Colonic mucosa (tissue), 4 donors: ENCODE results near the gene TBC1D2. TPM values are rescaled to one million over a fixed set of nuclear protein-coding genes. Genes with fewer than 3 reads are reported as not detected.

Experiments
- DNase-seq: peaks from one replicate; pipeline ENCODE4 v3.0.0-alpha.2; 2020
- H3K27ac ChIP-seq: fragments of 200-600 bp; one replicate; pipeline ENCODE4 v1.8.0; 2021
- H3K27me3 ChIP-seq: fragments of 200-600 bp; one replicate; pipeline ENCODE4 v1.8.0; 2021
- H3K36me3 ChIP-seq: fragments of 200-600 bp; one replicate; pipeline ENCODE4 v1.8.0; 2021
- H3K4me1 ChIP-seq: fragments of 200-600 bp; one replicate; pipeline ENCODE4 v1.8.0; 2021; ENCODE audit warnings: mild to moderate bottlenecking
- H3K4me3 ChIP-seq: fragments of 200-600 bp; one replicate; pipeline ENCODE4 v1.8.0; 2021
- H3K9ac ChIP-seq, 2 donors: one replicate each; pipeline ENCODE4 v1.7.0; 2013; ENCODE audit warnings: control low read depth in 2 of 2, low read depth in 2 of 2, low read length in 2 of 2
- H3K9me3 ChIP-seq: fragments of 200-600 bp; one replicate; pipeline ENCODE4 v1.8.0; 2021
- CTCF ChIP-seq: fragments of 200-600 bp; IDR thresholded peaks from one replicate; pipeline ENCODE4 v1.8.0; 2022; ENCODE audit warnings: antibody characterized with exemption, mild to moderate bottlenecking
- intact Hi-C: fragments of 100-400 bp; cut with DNase I; formaldehyde crosslinking; loops from one replicate; pipeline ENCODE4 v1.14.1; 2022
- total RNA-seq, 2 donors: library from RNA; stranded (reverse); fragmentation: NEBNext Ultra II Directional in 1 of 2; extraction: Animal tissue kit (Norgen Biotek cat#: 25700) in 1 of 2; gene quantifications; one replicate each; pipeline ENCODE4 v1.2.1, GENCODE V29; 2021
- donor health status: healthy.
- donor health status: DM: no; HTN: no; CAD: no.
- donor health status: DM: no; HTN: no; CAD: no.

The TBC1D2 gene
- total RNA-seq, 2 donors from 2014 or later, result 20.1 to 26.9 TPM

GRCh38 chr9:98227883-98228282, 27.6 kb downstream of the TBC1D2 start:
- no peak for DNase-seq
- no peaks in the 10 kb centered on the region for H3K9me3 ChIP-seq
- peaks cover 4% of the 10 kb centered on the region for H3K4me1 ChIP-seq
- intact Hi-C loops, result no loop called here
- H3K9ac ChIP-seq, result no peak overlapping the region
- no peak for TF ChIP-seq CTCF
- no peak overlapping the region for H3K27ac ChIP-seq
- peaks cover 1% of the 10 kb centered on the region for H3K36me3 ChIP-seq
- no peak overlapping the region for H3K4me3 ChIP-seq
- no peaks in the 10 kb centered on the region for H3K27me3 ChIP-seq

- Histone ChIP-seq H3K27me3 (no peaks in the 10 kb centered on the region), H3K4me1 (peaks cover 4% of the 10 kb centered on the region), H3K4me3 (no peak overlapping the region), H3K9ac (no peak overlapping the region), H3K36me3 (no peaks in the 10 kb centered on the region), H3K27ac (no peak overlapping the region), H3K9me3 (no peaks in the 10 kb centered on the region)
- no peak for TF ChIP-seq CTCF
- intact Hi-C loops, result no loop called here
- DNase-seq, result no peak
Observed at GRCh38 chr9:98226957-98227356, 28.5 kb downstream of the TBC1D2 start.

DNA sequence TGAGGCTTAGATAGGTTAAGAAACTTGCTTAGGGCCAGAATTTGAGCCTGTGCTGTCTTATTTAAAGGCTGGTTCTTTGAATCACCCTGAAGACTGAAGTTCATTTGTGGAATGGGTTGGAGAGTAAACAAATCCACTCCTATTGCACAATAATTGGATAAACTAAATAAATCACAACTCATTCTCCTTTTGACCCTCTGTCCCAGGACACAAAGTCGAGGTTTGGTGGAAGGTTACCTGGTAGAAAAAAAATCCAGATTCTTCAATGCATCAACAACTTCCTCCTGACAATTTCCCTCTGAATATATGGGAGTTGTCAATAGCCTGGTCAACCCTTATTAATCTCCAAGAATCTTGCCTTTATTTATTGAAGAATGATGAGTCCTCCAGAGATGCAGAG, 28.9 kb downstream of the TBC1D2 start:
- Histone ChIP-seq H3K4me1 (peaks cover 4% of the 10 kb centered on the region), H3K4me3 (no peak overlapping the region), H3K27me3 (no peaks in the 10 kb centered on the region), H3K9ac (no peak overlapping the region), H3K36me3 (no peaks in the 10 kb centered on the region), H3K9me3 (no peaks in the 10 kb centered on the region), H3K27ac (no peak overlapping the region)
- DNase-seq, result no peak
- intact Hi-C loops, result no loop called here
- TF ChIP-seq CTCF, result no peak

GRCh38 chr9:98225015-98225442, 30.4 kb downstream of the TBC1D2 start:
- DNase-seq, result peak; percentile 68
- Histone ChIP-seq H3K9me3 (no peaks in the 10 kb centered on the region), H3K27me3 (no peaks in the 10 kb centered on the region), H3K4me1 (no peaks in the 10 kb centered on the region), H3K4me3 (no peak overlapping the region), H3K36me3 (peaks cover 4% of the 10 kb centered on the region), H3K27ac (no peak overlapping the region), H3K9ac (no peak overlapping the region)
- intact Hi-C loops, result no loop called here
- TF ChIP-seq CTCF, result no peak

DNA sequence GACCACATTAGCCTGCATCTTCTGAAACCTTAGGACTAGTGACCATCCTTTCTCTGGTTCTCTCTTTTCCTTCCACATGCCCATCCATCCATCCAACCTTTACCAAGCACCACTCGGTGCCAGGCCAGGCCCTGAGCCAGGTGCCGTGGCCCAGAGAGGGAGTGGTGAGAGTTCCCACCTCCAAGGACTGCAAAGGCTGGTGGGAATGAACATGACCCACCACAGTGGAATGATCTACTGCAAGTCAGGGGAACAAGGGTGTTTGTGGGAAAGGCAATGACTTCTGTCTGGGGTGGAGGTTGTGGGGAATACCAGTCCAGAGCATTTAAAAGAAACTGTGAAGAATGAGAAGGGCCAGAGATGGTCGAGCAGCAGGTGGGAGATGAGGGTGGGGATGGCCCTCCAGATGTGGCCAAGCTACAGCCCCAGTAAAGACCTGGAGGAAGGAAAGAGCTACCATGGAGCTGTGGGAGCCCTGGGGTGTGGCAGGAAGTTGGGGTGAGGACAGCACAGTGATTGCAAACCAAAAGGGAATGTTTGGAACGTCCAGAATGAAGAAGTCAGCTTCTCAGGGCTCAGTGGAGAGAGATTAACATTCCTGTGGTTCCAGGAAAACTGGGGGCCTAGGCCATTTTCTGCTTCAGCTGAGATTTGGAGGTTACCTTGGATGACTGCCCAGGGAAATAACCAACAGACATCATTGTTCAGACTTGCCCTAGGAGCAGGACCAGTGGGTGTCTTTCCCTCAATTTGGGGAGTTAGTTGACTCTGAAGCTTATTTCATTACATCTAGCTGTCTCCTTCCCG, 32.4 kb downstream of the TBC1D2 start:
- intact Hi-C loops, result no loop called here
- Histone ChIP-seq H3K36me3 (peaks cover 4% of the 10 kb centered on the region), H3K4me1 (no peaks in the 10 kb centered on the region), H3K9me3 (no peaks in the 10 kb centered on the region), H3K9ac (no peak overlapping the region), H3K27ac (no peak overlapping the region), H3K27me3 (no peaks in the 10 kb centered on the region), H3K4me3 (no peak overlapping the region)
- DNase-seq, result no peak
- no peak for TF ChIP-seq CTCF
